GM18508 (cell line): ENCODE measurements around the gene CACNA1C.
"Not testable (repeated sequence)": the region's sequence is repeated elsewhere in the genome, so short reads cannot be mapped to it uniquely, and the experiment has no call there.

Source experiments
- ATAC-seq: cut with Tn5 transposase; IDR thresholded peaks from one replicate; pipeline ENCODE4 v1.9.1; 2021; ENCODE audit warnings: moderate number of reproducible peaks; ENCODE audit not compliant: insufficient read depth, unreplicated experiment

The CACNA1C gene

GRCh38 chr12:2682296-2683251, 629.8 kb downstream of the CACNA1C start:
- ATAC-seq, result no peak

GRCh38 chr12:2683283-2684025, 630.7 kb downstream of the CACNA1C start:
- ATAC-seq, result no peak

- not testable (repeated sequence) for ATAC-seq
Observed at GRCh38 chr12:2684026-2684325, 631.2 kb downstream of the CACNA1C start.

- not testable (repeated sequence) for ATAC-seq
Observed at GRCh38 chr12:2685620-2686279, 633.0 kb downstream of the CACNA1C start.

- ATAC-seq, result no peak
Observed at GRCh38 chr12:2686280-2686646, 633.5 kb downstream of the CACNA1C start.

GRCh38 chr12:2687058-2687457, 634.3 kb downstream of the CACNA1C start:
- no peak for ATAC-seq

- ATAC-seq, result no peak
Observed at GRCh38 chr12:2687726-2688125, 634.9 kb downstream of the CACNA1C start.

GRCh38 chr12:2688381-2688931, 635.7 kb downstream of the CACNA1C start:
- ATAC-seq, result no peak

- ATAC-seq, result no peak
Observed at GRCh38 chr12:2689393-2689792, 636.6 kb downstream of the CACNA1C start.

GRCh38 chr12:2689879-2690278, 637.1 kb downstream of the CACNA1C start:
- no peak for ATAC-seq

- no peak for ATAC-seq
Observed at GRCh38 chr12:2690348-2691005, 637.7 kb downstream of the CACNA1C start.

- no peak for ATAC-seq
Observed at GRCh38 chr12:2691006-2691344, 638.2 kb downstream of the CACNA1C start.

GRCh38 chr12:2691345-2692071, 638.7 kb downstream of the CACNA1C start:
- ATAC-seq, result no peak

- no peak for ATAC-seq
Observed at GRCh38 chr12:2692080-2692479, 639.3 kb downstream of the CACNA1C start.

- ATAC-seq, result no peak
Observed at GRCh38 chr12:2693244-2693860, 640.6 kb downstream of the CACNA1C start.

GRCh38 chr12:2693980-2694610, 641.3 kb downstream of the CACNA1C start:
- ATAC-seq, result no peak

GRCh38 chr12:2696136-2696535, 643.3 kb downstream of the CACNA1C start:
- no peak for ATAC-seq

GRCh38 chr12:2697057-2697800, 644.4 kb downstream of the CACNA1C start:
- no peak for ATAC-seq
